NCI-H128 (cell line): ENCODE data around the gene TMEM80.

Source experiments
- DNase-seq: peaks from one replicate; lab custom pipeline; 2025; ENCODE audit not compliant: unreplicated experiment; lab: John Stamatoyannopoulos, UW

Gene TMEM80

DNA sequence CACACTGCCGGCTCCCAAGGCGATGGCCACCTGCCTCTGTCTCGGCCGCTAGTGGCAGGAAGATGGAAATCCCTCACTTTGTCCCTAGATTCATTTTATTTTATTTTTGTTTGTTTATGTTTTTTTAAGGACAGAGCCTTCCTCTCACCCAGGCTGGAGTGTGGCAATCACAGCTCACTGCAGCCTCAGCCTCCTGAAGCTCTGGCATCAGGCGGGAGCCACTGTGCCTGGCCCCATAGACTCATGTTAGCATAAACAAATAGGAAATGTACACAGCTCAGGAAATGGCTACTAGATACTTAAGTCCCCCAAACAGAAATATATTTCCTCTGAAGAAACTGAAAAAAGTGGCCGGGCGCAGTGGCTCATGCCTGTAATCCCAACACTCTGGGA, 3.5 kb downstream of the TMEM80 start:
- no peak for DNase-seq

DNA sequence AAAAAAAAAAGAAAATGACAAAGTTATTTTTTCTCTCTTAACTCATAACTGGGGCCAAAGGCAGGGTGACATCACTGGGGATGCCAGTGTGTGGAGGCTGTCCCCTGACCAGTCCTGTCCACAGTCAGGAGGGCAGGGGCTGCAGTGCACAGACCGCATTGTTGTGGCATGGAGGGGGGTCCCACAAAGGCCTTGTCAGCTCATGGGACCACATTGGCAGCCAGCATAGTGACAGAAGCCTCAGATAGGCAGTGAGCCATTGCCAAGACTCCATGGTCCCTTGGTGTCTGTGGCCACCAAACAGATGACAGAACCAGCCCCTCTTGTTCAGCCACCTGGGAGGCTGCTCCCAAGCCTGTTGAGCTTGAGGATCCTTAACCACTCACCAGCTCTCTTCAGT, 4.1 kb downstream of the TMEM80 start:
- no peak for DNase-seq

DNA sequence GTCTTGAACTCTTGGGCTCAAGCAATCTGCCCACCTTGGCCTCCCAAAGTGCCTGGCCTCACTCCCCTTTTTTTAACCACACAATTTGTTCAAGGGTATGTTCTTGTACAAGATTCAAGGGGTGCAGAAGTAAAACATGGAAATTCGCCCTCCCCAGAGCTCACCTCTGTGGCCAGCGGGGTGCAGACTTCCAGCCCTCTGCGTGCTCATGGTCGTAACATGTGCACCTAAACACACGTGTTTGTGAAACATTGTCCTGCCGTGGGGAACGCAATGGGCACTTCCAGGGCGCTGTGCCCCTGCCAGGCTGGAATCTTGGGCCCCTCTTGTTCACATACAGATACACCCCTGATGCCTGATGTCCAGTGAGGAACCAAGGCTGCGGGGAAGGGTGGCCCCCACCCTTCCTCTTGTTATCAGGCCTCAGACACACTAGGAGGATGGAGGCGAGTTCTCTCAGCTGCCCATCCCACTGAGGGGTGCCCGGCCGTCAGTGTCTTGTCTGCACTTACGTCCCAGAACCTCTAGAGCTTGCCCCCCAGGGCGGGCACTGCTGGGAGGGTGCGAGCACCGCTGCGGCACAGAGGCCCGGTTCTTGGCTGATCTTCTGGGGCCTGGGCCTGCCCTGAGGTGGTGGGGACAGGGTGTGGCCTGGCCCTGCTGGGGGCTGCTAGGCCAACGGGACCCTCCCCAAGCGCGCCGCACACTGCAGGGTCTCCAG, 6.3 kb downstream of the TMEM80 start:
- DNase-seq, result no peak

DNA sequence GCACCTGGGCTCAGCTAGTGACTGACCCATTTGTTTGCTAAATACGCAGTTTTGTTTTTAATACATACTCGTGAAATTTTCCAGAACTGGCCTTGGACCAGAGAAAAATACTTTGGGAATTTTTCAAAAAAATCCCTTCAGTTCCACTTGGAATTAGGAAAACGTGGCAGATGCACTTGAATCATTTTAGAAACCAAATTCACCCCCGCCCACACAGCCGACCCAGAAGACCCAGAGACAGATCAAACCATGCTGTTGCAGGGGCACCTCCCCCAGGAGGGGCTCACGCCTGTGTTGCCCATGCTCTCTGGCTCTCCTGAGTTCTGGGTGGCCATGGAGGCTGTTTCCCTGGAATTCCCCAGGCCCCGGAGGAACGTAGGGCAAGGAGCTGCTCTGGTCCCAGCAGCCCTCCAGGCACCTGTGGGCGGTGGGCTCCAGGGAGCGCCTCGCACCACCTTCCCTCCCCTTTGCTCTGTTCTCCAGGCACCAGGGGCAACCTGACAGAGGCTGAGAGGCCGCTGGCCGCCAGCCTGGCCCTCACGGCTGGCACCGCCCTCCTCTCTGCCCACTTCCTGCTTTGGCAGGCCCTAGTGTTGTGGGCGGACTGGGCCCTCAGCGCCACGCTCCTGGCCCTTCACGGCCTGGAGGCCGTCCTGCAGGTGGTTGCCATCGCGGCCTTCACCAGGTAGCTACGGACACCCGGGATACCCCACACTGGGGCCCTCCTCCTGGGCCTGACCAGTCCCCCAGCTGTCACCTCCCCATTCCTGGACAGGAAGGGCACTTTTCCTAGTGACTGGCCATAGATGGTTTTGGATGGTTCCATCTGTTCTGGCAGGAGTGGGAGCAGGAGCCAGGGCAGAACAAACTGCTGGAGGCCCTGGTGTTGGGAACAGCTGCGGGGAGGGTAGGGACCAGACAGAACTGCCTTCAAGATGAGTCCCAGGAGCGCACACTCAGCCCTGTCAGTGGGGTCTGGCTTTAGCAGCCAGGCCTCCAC, 7.1 kb downstream of the TMEM80 start:
- DNase-seq, result no peak

DNA sequence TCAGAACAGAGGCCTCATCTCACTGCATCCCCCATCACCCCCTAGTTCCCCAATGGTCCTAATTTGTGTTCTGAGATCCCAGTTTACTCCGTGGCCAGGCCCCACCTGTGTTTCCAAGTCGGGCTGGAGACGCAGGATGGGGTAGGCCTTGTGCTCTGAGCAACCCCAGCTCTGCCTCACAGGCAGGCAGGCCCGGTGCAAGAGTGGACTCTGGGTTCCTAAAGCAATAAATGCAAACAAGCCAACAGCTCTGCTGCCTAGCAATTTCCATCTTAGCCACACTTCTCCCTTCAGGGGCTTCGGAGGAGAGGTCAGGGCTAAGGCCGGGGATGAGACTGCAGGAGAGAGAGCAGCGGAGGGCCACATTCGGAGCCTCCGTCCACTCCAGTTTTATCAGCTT, 7.9 kb downstream of the TMEM80 start:
- no peak for DNase-seq

DNA sequence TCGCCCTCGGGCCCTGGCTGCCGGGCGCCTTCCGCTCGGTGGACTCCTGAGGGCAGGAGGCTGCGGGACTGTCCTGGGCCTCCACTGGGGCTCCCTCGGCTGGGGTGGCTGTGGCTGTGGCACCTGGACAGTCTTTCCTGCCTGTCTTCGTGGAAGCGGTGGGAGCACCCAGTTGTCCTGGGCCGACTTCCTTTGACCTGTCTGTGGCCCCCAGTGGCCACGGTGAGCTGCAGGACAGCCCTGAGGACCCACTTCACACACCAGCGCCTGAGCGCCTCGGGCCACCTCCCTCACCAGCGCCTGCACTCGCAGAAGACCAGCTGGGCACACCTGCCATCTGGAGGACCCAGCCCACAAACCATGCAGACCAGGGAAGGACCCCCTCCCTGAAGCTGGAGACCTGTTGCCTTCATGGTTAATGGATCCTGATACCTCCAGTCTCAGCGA, 8.6 kb downstream of the TMEM80 start:
- DNase-seq, result no peak

DNA sequence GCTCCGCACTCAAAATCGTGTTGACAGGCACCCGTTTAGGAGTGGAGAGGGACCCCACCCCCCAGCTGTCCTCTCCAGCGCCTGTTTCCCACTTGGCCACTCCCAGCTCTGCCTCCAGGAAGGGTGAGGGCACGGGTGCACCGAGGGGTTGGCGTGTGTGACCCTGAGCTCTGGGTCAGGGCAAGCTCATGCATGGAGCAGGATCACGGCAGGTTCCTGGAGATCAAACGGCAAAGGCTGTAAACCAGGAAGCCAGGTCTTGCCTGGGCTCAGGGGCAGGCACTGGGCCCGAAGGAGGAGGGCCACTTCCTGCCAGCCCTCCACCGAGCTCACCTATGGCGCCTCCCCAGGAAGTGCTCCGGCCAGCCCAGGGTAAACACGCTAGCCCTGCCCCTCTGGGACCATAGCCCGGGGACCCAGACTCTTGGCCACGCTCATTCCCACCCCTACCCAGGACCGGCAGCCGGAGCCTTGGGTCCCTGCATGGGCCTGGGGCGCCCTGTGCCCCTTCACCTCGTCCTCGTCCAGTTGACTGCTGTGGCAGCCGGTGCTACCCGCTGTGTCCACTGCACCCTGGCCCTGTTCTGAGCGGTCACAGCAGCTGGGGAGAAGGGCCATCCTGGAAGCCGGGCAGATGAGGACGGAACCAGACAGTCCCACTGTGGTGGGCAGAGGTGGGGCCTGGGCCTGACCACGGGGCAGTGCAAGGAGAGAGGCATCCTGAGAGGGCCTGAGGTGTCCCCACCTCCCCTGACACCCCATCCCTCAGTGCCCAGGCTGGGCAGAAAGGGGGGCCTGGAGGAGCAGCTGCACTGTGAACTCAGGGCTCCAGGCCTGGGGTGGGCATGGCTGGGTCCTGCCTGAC, 9.4 kb downstream of the TMEM80 start:
- no peak for DNase-seq

DNA sequence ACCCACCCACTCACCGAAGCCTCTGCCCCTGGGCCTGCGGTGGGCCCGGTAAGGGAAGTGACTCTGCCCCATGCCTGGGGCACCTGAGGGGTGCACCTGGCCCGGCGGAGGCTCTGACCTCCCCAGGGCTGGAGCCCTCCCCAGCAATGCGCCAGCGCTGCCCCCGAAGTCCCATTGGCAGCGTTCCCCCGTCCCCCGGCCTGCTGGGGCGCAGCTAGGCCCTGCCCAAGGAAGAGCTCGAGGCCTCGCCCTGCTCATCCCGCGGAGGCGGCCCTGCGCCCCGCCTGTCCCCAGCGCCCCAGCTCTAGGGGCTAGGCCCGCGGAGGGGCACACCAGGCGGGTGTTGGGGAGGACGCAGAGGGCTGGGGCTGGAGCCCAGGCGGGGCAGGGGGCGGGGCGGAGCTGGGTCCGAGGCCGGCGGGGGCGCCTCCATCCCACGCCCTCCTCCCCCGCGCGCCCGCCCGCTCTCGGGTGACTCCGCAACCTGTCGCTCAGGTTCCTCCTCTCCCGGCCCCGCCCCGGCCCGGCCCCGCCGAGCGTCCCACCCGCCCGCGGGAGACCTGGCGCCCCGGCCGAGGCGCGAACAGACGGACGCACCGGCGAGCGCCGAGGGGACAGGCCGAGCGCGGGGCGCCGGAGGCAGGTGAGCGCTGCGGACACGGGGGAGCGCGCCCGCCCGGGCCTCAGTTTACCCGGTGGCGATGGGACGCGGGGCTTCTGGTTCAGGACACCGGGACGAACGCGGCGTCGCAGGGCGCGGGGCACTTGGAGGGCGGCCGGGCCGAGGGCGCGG, 10.2 kb downstream of the TMEM80 start, which contains the start of gene EPS8L2:
Gene EPS8L2 (plus strand): TSS at position 586 of the 793 bp plus-strand sequence. CDS start 3,177 bp downstream, outside the sequence.
- no peak for DNase-seq

DNA sequence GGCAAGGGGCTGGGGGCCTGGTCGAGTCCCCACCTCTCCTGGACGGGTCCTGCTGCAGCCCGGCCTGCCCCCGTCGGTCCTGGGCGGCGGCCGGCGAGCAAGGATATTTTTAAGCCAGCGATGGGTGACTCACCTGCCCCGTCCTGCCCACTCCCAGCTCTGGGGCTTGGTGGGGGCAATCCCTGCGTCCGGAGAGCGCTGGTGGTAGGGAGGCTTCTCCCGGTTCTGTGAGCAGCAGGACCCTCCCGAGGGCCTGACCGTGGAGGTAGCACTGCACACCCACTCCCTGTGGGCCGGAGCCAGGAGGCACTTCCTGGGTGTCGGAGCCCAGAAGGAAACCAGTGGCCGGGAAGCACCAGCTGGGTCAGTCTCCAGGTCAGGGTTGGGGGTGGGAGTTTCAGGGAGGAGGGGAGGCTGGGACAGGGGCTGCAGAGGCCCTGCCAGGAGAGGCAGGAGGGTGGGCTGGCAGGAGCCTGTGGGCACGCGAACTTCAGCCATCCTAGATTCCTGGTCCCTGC, 10.9 kb downstream of the TMEM80 start:
- no peak for DNase-seq

DNA sequence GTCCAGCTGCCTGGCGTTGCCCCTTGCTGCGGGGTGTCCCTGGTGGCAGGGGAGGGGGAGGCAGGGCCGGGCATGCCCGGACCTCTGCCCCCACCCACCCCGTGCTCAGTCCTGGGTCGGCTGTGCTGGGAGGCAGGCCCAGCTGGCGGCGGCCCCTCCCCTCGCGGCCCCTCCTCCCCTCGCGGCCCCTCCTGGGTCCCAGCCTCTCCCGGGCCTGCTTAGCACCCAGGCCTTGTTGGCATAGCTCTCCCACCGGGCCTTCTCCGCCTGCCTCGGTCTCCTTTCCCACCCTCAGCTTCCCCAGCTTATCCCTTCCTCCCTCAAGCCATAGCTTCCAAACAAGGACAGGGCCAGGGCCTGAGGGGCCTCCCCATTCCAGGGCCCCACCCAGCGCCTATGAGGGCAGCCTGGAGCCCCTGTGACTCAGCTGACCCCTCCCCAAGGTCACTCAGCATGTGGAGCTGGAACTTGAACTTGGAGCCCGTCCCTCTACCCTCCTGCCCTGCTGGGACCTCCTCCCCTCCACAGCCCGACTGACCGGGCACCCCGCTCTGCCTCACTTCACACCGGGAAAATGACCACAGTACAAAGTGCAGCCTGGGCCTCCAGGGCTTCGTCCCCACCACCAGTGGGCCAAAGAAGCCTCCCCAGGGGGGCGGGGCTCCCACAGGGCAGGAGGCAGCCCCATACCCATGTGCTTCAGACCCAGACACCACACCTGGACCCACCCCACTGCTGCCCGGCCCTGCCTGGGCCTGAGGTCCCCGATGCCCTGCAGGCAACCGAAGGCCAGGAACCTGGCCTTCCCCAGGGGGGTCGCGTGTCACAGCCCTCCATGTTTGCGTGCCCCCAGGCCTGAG, 11.6 kb downstream of the TMEM80 start:
- DNase-seq, result no peak

DNA sequence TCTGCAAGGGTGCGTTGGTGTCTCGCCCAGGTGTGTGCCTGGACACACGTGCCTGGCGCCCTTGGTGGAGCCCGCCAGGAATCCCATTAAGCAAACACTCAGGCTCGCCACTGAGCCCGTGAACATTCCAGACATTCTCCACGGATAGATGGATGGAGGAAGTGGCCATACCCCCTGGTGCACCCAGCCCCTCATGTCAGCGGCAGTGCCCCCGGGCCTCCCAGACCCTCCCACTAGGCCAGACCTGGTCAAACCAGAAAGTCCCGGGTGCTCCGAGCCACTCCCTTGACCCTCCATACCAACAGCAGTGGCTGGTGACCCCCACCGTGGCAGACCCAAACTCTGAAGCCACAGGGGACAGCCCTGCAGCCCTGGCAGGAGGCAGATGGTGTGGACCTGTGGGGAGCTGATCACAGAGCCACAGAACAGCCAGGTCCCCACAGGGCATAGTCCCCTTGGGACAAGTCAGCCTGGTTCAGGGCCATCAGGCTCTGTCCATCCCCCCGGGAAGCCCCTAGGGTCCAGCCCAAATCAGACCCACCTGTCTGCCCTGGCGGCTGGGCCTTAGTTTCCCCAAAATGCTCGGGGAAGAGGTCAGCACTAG, 12.3 kb downstream of the TMEM80 start:
- no peak for DNase-seq

DNA sequence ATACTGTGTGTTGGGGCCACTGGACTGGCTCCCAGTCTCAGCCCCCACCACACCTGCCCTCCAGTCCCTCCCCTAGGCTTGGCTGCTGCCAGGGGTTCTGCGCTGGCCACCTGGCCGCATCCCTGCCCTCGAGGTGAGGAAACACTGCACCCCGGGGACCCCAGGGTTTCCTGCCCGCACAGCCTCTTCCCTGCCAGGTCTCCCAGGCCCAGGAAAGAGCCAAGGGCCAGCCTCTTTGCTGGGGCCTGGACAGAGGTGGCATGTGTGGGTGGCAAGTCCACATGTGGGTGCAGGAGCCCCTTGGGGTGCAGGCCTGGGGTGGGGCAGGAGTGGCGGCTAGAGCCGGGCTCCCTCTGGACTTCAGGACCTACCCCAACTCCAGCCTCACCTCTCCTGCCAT, 12.9 kb downstream of the TMEM80 start:
- no peak for DNase-seq

DNA sequence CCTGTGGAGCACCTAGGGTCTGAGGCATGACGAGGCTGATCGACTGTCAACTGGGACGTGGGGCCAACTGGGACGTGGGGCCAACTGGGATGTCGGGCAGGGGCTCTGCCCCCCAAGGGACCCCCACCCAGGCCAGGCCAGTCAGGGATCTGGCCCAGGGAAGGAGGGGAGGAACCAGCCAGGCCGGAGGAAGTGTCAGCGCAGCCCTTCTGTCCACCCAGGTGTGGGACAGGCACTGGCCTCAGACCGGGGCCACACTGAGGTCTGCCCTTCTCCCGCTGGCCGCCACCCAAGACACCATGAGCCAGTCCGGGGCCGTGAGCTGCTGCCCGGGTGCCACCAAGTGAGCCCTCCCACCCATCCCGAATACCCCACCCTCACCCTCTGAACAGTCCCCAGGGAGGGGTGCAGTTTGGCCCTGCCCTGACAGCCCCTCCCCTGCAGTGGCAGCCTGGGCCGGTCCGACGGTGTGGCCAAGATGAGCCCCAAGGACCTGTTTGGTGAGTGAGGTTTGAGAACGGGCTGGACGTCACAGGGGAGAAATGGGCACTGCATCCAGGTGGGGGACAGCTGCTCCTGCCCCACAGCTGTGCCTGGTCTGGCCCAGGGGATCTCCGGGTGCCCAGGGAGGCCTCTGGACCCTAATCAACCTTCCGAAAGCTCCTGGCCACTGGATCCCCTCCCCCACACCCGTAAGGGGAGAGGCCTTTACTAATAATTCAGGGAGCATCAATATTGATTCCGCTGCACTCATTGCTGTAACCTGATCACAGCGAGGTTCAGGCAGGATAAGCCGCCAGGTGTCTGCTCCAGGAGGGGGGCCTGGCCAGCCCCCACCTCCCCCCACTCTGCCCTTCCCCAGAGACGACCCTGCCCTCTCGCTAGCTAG, 13.7 kb downstream of the TMEM80 start:
- DNase-seq, result no peak

DNA sequence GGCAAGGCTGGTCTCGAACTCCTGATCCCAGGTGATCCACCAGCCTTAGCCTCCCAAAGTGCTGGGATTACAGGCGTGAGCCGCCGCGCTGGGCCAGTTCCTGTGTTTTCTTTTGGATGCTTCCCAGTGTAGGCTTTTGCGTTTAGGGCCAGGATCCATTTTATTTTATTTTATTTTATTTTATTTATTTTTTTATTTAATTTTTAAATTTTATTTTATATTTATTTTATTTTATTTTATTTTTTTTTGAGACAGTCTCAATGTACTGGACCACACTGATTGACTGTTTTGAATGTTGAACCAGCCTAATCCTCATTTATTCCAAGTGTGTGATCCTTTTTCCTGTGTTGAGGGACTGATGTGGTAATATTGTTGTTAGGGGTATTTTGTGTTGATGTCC, 18.8 kb downstream of the TMEM80 start:
- no peak for DNase-seq

DNA sequence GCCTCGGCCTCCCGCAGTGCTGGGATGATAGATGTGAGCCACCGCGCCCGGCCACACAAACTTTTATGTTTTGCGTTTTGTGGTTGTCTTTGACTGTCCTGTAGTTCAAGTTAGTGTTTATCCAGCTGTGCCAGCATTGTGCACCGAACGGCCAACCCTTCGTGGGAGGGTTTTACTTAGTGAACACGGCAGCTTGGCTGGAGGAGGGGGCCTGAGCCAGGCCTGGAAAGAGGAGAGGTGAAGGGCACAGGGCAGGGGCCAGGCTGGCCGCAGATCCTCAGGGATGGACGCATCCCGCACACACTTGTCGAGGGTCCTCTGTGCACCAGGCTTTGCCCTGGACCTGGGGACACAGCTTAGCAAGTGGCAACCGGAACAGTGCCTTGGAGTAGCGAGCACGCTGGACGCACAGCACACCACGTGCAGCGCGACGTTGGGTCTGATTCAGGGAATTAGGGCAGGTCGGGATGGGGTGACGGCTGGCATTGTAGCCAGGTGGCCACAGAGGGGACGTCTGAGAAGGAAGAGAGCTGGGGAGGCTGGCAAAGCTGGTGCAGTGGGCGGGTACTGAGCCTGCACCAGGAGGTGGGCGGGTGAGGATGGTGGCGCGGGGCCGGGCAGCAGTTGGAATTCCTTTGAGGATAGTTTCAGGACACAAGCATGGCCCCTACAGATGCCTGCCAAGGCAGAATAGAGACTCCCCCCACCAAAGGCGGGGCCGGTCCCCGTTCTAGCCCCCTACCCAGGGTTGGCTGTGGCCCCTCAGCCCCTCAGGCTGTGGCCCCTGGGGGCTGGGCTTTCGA, 23.8 kb downstream of the TMEM80 start:
- DNase-seq, result no peak

DNA sequence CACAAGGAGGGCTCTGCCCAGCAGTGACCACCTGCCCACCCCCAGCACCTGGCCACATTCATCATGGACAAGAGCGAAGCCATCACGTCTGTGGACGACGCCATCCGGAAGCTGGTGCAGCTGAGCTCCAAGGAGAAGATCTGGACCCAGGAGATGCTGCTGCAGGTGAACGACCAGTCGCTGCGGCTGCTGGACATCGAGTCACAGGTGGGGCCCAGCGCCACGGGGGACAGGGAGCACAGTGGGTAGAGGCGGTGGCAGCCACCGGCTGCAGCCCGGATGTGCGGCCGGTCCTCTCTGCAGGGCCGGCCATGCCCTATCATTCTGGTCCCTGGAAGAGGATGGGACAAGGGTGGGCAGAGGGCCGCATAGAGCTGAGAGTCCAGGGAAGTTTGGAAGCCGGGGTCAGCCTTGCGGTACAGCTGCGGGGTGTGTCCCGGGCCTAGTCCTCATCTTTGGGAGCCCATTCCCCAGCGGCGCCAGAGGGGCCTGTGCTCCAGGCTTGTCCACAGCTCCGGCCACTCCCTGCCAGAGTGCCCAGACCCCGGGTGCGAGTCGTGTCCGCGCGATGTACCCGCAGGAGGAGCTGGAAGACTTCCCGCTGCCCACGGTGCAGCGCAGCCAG, 24.5 kb downstream of the TMEM80 start:
- no peak for DNase-seq
